ENCODE measurements around the gene RTN4.

The RTN4 gene

DNA sequence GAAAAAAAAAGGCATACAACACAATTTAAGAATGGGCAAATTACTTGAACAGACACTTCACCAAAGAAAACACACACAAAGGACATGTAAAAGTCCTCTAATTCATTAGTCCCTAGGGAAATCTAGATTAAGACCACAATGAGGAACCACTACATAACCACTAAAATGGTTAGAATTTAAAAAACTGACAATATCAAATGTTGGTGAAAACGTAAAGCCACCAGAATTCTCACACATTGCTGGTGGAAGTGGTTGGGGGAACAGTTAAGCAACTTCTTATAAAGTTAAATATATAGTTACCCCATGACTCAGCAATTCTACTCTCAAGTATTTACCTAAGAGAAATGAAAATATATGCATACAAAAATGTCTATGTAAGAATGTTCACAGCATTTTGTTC is 11.8 kb downstream of the RTN4 start:
- no peak for DNase-seq (ENCODE audit: low spot score)

DNA sequence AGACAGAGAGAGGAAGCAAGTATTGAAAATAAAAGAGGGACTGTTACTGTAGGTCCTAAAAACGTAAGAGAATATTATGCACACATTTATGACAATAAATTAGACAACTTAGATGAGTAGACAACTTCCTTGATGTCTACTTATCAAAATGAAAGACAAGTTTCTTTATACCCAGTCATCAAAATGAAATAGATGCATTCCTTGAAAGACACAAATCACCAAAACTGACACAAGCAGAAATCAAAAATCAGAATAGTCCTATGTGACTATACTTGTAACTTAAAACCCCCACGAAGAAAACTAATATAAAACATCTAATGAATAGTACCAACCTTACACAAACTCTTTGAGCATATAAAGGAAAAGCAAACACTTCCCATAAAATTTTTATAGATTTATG is 14.5 kb downstream of the RTN4 start:
- DNase-seq (ENCODE audit: low spot score), result no peak

DNA sequence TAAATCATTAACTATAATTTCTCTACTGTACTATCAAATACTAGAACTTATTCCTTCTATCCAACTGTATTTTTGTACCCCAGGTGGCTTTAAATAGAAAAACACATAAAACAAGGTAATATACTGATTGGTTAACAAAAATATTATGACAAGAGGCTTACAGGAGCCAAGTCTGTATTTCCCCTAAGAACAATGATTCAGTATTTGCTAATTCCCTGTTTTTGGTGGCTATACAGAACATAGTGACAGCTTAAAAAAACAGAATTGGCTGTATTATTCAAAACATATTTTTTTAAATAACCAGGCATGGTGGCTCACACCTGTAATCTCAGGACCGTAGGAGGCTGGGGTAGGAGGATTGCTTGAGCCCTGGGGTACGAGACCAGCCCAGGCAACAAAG is 16.3 kb downstream of the RTN4 start:
- no peak for DNase-seq (ENCODE audit: low spot score)

DNA sequence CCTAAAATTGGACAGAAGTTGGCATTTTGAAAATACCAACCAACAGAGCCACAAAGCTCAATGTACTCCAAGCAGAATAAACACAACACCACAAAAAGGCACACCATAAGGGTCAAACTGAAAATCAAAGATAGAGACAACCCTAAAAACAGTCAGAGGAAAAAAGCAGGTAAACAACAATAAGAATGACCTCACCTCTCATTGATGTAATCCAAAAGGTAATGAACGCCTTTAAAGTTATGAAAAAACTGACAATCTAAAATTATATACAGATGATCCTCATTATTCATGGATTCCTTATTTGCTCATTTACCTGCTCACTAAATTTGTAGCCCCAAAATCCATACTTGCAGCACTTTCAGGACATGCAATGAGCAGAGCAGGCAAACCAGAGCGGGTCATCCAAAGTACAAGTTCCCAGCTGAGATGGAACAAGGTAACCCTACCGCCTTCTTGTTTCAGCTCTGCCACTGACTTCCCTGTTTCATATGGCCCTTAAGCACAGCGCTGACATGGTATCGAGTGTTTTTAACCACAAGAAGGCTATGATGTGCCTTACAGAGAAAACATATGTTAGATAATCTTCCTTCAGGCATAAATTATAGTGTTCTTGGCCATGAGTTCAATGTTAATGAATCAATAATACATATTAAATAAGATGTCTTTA is 17.0 kb downstream of the RTN4 start:
- DNase-seq (ENCODE audit: low spot score), result no peak

DNA sequence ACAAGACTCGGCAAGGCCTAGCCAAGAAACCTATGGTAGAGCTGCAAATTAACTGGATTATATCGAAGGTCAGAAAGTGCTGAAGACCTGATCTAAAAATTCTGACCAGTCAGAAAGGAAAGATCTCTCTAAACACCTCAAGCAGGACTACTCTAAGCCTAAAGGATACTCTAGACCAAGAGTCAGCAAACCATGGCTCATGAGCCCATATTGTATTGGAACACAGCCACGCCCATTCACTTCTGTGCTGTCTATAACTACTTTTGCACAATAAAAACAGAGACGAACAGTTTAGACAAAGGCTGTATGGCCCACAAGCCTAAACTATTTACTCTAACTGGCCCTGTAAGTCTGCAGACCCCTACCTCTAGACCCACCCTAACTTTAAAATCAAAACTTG is 18.7 kb downstream of the RTN4 start:
- no peak for DNase-seq (ENCODE audit: low spot score)

DNA sequence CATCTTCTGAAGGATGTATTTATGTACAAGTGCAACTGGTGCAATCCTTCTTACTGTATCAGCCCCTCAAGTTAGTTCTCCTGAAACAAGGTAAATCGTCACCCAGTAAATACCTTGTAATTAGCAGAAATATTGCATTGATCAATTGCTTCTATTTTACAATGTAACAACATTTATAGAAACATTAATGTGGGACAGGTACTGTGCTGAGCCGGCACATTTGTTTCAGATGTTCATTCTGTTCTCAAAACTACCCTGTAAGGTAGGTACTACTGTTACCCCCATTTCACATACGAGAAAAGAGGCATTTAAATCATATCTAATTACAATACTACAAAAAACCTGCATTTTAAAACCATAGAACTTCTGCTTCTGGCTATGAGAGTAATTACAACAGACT is 19.5 kb downstream of the RTN4 start:
- DNase-seq (ENCODE audit: low spot score), result no peak

DNA sequence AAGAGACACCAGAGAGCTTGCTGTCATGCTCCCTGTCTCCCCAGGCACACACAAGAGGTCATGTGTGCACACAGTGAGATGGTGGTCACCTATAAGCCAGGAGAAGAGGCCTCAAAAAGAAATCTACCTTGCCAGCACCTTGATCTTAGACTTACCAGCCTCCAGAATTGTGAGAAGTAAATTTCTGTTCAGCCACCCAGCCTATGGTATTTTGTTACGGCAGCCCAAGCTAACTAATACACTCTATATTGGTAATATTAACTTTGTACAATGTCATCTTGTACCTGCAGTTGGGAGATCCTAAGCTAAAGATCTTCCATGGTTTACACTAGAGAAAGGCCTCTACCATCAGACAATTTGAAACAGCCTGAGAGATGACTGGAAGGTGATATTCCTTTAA is 21.2 kb downstream of the RTN4 start:
- DNase-seq (ENCODE audit: low spot score), result no peak

DNA sequence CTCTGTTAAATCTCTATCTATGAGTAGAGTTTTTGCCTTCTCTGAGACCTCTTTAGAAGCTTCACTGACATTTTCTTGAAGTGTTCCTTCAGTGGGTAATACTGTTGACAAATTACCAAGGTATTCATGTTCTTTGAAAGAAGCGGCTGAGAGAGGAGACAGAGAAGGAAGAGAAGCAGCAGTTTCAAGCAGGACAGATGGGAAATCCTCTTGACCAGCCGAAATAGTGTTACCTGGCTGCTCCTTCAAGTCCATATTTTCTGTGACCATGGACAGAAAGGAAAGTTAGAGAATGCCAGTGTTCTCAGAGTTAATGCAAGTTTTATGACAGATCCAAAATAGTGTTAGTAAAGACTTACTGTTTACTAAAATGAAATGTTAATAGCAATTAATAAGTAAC is 23.0 kb downstream of the RTN4 start:
- DNase-seq (ENCODE audit: low spot score), result no peak

DNA sequence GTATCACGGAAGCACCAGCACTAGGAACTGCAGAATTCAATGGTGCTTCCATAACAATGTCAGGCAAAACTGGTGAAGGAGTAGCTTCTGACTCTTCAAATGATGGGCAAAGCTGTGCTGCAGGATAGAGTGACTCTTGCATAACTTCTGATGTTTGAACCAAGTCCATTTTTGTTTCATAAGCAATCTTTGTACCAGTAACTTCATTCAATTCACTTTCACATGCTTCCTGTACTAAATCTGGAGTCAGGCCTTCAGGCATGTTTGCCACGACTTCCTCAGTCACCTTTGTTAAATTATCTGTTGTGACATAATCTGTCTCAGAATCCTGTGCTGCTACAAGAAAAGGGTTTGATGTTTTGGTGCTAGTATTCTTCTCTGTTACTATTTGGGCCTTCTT is 24.0 kb downstream of the RTN4 start:
- no peak for DNase-seq (ENCODE audit: low spot score)

DNA sequence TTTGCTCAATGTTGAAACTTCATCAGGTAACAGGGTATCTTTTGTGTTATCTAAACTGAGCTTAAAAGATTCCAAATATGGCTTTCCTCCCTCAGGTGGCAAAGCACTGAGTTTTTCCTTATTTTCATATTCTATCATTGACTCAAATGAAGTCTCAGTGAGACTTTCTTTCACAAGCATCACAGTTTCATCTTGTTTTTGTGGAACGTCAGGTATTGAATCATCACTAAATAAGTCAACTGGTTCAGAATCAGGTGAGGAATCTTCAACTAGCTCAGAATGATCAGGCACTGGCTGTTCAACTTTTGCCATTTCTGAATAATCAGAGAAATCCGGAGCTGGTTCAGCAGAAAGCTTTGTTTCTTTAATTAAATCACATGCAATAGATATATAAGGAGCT is 24.6 kb downstream of the RTN4 start:
- DNase-seq (ENCODE audit: low spot score), result no peak

DNA sequence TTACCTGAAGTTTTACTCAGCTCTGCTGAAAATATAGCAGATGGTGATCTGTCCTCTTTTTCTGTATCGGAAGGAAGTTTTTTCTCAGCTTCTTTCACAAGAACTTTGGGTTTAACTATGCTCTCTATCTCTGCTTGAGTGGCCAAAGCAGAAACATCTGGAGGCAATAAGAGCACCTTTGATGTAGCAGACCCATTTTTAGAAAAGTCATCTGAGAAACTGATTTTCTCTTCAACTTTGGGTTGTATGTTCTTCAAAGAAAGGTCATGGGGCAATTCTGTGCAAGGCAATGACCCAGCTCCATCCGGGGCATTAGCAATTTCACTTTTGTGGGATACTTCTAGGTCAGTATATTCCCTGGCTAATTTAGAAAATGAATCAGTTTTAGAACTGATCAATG is 25.2 kb downstream of the RTN4 start:
- no peak for DNase-seq (ENCODE audit: low spot score)

DNA sequence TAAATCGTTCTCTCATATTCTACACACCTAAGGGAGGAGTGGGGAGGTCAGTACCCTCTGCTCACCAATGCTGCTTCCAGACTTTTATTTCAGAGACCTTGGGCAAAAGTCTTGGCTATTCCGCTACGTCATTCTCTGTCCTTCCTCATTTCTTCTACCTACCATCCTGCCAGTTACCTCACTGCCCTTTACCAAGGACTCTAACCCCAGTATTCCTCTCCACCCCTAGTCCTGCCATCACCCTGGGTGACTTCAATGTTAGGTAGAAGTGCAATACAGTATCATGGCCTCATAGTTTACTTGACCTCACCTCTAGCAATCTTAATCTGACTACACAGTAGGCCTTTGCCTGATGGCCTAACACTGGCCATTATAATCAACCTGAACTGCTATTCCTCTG is 27.8 kb downstream of the RTN4 start:
- DNase-seq (ENCODE audit: low spot score), result no peak

DNA sequence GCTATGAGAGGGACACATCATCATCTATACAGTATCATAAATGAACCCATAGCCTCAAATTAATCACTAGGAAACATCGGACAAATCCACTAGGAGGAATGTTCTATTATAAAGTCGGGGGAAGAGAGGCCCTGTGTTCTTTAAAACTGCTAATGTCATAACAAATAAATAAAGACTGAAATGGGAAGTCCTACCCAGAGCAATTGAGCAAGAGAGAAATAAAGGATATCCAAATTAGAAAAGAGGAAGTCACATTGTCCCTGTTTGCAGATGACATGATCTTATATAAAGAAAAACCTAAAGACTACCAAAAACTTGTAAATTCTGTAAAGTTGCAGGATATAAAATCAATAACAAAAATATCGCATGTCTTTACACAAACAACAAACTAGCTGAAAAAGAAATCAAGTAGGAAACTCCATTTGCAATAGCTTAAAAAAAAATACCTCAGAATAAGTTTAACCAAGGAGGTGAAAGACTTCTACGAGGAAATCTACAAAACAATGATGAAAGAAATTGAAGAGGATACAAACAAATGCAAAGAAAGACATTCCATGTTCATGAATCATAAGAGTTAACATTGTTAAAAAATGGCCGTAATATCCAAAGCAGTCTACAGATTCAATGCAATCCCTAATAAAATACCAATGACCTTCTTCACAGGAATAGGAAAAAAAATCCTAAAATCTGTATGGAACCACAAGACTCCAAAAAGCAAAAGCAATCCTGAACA is 30.6 kb downstream of the RTN4 start:
- DNase-seq (ENCODE audit: low spot score), result no peak

DNA sequence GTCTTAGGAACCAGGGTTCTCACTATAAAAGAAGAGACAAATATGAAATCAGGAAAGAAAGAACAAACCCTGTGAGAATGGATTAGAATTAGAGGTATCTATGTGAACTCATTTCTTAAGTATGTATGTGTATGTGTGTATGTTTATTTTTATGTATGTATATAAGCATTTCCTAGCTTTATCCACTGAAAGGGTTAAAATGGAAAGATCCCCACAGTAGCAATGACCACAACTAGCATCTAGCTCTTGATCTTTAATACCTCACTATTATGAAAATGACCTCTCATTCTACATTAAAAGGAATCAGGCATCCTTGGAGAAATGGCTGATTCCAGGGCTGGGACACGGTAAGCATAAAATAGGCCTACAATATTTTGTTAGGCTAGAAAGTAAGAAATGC is 31.6 kb downstream of the RTN4 start:
- no peak for DNase-seq (ENCODE audit: low spot score)

DNA sequence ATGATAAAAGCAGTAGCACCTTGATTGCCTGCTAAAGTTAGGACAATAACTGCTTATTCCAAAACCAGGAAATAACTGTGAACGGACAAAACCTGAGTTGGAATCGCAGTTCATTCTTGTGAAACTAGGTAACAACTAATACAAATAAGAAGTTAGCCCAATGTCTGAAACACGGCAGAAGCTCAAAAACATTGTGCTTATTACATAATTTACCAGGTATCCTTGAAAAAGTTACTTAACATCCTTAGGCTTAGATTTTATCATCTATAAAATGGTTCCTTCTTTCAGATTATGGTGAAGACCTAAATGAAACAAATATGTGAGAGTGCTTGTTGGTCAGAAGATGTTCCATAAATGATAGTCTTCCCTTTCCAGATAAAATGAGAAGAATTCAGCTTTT is 32.4 kb downstream of the RTN4 start:
- DNase-seq (ENCODE audit: low spot score), result no peak

DNA sequence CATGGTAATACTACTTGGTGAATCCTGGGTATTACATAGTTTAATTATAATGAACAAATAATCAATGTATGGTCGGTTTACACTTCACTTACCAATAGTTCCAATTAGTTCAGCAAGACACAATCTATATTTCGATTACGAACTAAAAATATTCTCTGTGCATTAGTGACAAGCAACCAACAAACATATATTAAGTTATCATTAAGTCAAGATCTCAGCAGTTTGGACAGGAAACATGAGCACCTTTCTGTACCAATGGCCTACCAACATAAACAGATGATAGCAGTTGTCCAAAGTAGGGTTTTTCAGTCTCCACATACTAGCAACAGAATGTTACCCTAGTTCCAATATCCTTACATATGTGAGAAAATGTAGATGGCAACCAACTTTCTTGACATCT is 32.8 kb downstream of the RTN4 start:
- DNase-seq (ENCODE audit: low spot score), result no peak

DNA sequence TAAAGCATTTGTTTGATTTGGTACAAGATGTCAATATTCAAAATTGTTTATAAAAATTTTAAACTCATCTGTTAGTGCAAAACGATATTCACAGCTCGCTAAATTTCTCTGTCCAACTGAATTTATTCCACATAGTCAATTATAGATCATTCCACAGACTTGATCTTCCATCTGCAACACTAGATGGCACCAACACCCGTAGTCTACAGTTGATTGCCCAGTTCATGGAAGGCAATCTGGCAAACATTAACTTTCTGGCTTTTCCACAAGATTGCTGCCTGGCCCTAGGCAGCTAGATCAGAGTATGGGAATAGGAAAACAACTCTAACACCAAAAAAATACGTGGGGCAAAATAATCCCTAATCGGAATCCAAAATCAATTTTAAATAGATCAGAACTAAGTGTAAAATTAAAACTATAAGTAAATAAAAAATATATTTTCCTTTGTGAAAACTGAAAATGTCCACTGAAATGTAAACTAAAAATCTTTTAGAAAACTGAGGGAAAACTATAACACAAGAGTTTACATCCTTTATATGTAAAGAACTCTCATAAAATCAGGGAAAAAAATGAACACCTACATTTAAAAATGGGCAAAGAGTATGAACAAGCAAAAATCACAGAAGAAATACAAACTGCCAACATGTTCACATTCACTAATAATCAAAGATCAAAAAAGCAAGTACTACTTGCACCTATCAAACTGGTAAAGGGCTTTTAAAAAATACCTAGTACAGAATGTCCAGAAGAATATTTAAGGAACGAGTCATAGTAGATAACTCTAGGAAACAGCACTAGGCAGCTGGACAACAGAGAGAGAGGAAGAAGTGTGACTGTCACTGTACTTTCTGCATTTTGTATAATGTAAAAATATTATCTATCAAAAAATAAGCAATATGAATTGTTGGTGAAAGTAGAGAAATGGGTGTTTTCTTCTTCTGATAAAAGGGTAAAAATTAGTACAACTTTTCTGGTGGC is 35.0 kb downstream of the RTN4 start:
- DNase-seq (ENCODE audit: low spot score), result peak; percentile 29

DNA sequence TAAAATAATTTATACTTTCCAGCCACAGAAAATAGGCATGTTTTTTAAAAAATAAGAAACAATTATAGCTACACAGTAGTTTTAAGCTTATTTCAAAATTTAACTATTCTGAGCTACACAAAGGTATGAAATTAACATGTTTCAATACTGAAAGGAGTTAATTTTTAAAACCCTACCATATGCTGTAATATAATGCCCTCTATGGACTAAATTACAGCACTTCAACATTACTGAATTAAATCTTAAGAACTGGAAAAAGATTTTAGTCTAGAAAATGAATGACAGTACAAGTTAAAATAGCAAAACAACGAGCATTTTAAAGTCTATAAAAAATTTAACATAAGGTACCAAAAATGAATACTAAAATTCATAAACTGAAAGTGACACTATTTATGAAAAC is 36.3 kb downstream of the RTN4 start:
- DNase-seq (ENCODE audit: low spot score), result no peak

DNA sequence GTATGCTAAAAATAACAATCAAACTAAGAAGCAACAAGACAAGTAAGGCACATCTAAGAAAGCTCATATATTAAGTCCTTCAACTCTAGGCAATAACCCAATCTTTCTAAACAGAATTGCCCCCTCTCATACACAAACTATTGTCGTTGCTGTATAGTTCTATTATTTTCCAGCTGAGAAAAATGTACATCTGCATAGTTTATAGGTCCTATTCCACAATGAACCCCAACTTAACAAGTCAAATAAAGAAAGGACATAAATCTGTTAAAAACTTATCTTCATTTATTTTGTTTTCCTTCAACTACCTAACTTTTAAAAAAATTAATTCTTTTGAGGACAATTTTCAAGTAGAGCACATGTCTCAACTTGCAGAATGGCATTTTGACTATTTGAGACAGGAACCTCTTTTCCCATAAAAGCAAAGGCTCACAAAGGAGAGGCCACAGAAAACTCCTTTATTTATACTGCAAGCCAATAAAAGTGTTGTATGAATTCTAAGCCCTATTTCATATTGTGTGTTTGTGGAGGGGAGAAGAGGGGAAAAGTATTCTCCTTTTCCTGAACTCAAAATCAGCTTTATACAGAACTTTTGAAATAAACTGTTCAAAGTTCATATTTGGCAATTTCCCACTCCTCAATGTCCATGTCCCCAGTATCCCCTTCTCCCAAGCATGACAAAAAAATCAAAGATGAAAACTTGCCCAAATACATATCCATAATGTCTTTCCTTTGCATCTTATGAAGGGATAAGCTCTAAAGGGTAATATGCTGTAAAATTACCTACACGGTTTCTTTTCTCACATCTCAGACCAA is 37.4 kb downstream of the RTN4 start:
- DNase-seq (ENCODE audit: low spot score), result no peak

DNA sequence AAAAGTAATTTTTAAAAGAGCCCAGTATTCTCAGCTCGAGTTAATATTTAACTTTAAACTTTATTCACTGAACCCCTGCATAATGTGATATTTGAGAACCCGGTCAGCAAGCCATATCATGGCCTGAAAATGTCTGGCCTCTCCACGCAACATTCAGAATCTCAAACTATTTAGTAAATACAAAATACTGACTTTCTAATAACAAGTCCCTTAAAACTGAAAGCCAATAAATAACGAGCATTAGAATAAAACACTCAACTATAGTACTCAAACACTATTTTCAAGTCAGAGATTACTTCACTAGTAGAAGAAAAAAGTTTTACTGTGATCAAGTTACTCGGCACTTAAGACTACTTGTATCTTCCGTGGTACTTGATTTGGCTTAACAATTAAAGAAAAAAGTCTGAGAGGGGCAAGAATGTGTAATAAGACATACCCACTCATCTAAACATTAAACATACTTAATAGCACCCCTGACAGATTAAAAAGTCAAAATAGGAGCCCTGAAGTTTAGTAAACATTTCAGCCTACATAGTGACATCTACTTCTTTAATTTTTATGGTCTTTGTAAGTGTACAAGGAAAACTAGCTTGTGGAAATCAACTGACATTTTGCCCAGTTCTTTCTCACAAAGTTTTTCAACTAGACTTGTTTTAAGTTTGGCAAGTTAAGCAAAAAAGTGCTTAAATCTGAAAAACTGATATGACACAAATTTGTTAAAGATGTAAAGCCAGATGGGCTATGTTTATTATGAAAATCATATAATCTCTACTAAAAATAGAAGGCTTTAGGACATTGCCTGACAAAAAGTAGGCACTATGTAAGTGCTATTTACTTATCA is 38.2 kb downstream of the RTN4 start:
- no peak for DNase-seq (ENCODE audit: low spot score)

DNA sequence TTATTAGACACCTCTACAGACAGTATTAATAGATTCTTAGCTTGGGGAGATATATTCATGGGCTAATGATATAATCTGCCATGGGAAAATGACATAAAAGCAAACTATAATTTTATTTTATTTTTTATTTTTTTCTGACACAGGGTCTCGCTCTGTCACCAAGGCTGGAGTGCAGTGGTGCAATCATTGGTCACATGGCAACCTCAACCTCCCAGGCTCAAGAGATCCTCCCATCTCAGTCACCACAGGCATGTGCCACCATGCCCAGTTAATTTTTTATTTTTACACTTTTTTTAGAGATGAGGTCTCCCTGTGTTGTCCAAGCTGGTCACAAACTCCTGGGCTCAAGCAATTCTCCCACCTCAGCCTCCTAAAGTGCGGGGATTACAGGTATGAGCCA is 39.3 kb downstream of the RTN4 start:
- no peak for DNase-seq (ENCODE audit: low spot score)
